SK-N-SH treated with all-trans-retinoic acid at 6 μM for 48 hours (cell line): ENCODE measurements around the gene CEACAM6.

Experiments used
- ATAC-seq: fragments of 200-7000 bp; cut with Tn5 transposase; 3 replicates; pipeline ENCODE4 v1.9.1; 2020; ENCODE audit warnings: mild to moderate bottlenecking, moderate library complexity
- ARNTL ChIP-seq: fragments of 450-650 bp; formaldehyde crosslinking; IDR thresholded peaks from 2 replicates; pipeline ENCODE4 v1.5.0; 2020; ENCODE audit warnings: low read depth, mild to moderate bottlenecking, moderate library complexity, borderline replicate concordance
- BACH2 ChIP-seq: fragments of 250-450 bp; sonication (Bioruptor Pico); IDR thresholded peaks from 2 replicates; pipeline ENCODE4 v1.9.0; 2021; ENCODE audit warnings: mild to moderate bottlenecking, borderline replicate concordance
- CREB5 ChIP-seq: fragments of 250-450 bp; sonication (Bioruptor Pico); IDR thresholded peaks from 2 replicates; pipeline ENCODE4 v1.5.1; 2020; ENCODE audit warnings: low read depth, mild to moderate bottlenecking, moderate library complexity
- CSDC2 ChIP-seq: fragments of 250-450 bp; sonication (Bioruptor Pico); IDR thresholded peaks from 2 replicates; pipeline ENCODE4 v1.5.0; 2020; ENCODE audit warnings: mild to moderate bottlenecking, moderate library complexity
- CSRNP3 ChIP-seq: fragments of 250-450 bp; sonication (Bioruptor Pico); IDR thresholded peaks from 2 replicates; pipeline ENCODE4 v1.5.1; 2021; ENCODE audit warnings: mild to moderate bottlenecking, moderate library complexity
- ESRRG ChIP-seq: fragments of 250-450 bp; sonication (Bioruptor Pico); IDR thresholded peaks from 2 replicates; pipeline ENCODE4 v1.6.1; 2021; ENCODE audit warnings: mild to moderate bottlenecking
- GLIS3 ChIP-seq: fragments of 250-450 bp; sonication (Bioruptor Pico); IDR thresholded peaks from 2 replicates; pipeline ENCODE4 v1.5.0; 2020; ENCODE audit warnings: mild to moderate bottlenecking, moderate library complexity
- ISL1 ChIP-seq: fragments of 250-450 bp; sonication (Bioruptor Pico); IDR thresholded peaks from 2 replicates; pipeline ENCODE4 v2.1.2; 2022; ENCODE audit warnings: mild to moderate bottlenecking, moderate library complexity
- OSR1 ChIP-seq: fragments of 250-450 bp; sonication (Bioruptor Pico); IDR thresholded peaks from 2 replicates; pipeline ENCODE4 v1.8.0; 2022; ENCODE audit warnings: moderate library complexity, mild to moderate bottlenecking, inconsistent platforms
- PATZ1 ChIP-seq: fragments of 250-450 bp; sonication (Bioruptor Pico); IDR thresholded peaks from 2 replicates; pipeline ENCODE4 v1.8.0; 2020; ENCODE audit warnings: mild to moderate bottlenecking, moderate library complexity, borderline replicate concordance
- POU6F1 ChIP-seq: fragments of 250-450 bp; sonication (Bioruptor Pico); IDR thresholded peaks from 2 replicates; pipeline ENCODE4 v1.8.0; 2021; ENCODE audit warnings: low read depth, mild to moderate bottlenecking, moderate library complexity, borderline replicate concordance
- PPARA ChIP-seq: fragments of 250-450 bp; sonication (Bioruptor Pico); IDR thresholded peaks from 2 replicates; pipeline ENCODE4 v1.5.0; 2020; ENCODE audit warnings: mild to moderate bottlenecking, borderline replicate concordance
- RARB ChIP-seq: fragments of 250-450 bp; sonication (Bioruptor Pico); IDR thresholded peaks from 2 replicates; pipeline ENCODE4 v1.8.0; 2021; ENCODE audit warnings: mild to moderate bottlenecking, moderate library complexity
- SNAI2 ChIP-seq: fragments of 250-450 bp; sonication (Bioruptor Pico); IDR thresholded peaks from 2 replicates; pipeline ENCODE4 v1.5.0; 2020; ENCODE audit warnings: mild to moderate bottlenecking, moderate library complexity
- TCF4 ChIP-seq: fragments of 250-450 bp; sonication (Bioruptor Pico); IDR thresholded peaks from 2 replicates; pipeline ENCODE4 v1.8.0; 2021; ENCODE audit warnings: mild to moderate bottlenecking, moderate library complexity, borderline replicate concordance
- TOX ChIP-seq: fragments of 250-450 bp; sonication (Bioruptor Pico); IDR thresholded peaks from 2 replicates; pipeline ENCODE4 v1.8.0; 2021; ENCODE audit warnings: mild to moderate bottlenecking, moderate library complexity, borderline replicate concordance
- ZFP3 ChIP-seq: fragments of 250-450 bp; sonication (Bioruptor Pico); IDR thresholded peaks from 2 replicates; pipeline ENCODE4 v1.5.0; 2020; ENCODE audit warnings: mild to moderate bottlenecking, moderate library complexity
- ZFP30 ChIP-seq: fragments of 450-650 bp; formaldehyde crosslinking; IDR thresholded peaks from 2 replicates; pipeline ENCODE4 v1.5.0; 2022; ENCODE audit warnings: mild to moderate bottlenecking, moderate library complexity
- ZNF565 ChIP-seq: fragments of 450-650 bp; formaldehyde crosslinking; conservative IDR thresholded peaks from 2 replicates; pipeline ENCODE4 v1.5.0; 2020; ENCODE audit warnings: low read depth, mild to moderate bottlenecking, moderate library complexity
- ZNF70 ChIP-seq: fragments of 450-650 bp; formaldehyde crosslinking; IDR thresholded peaks from 2 replicates; pipeline ENCODE4 v1.5.0; 2020; ENCODE audit warnings: mild to moderate bottlenecking, moderate library complexity
- ZNF8 ChIP-seq: fragments of 450-650 bp; formaldehyde crosslinking; IDR thresholded peaks from 2 replicates; pipeline ENCODE4 v1.5.0; 2020; ENCODE audit warnings: mild to moderate bottlenecking, moderate library complexity

The CEACAM6 gene

GRCh38 chr19:41808663-41809566, 53.6 kb downstream of the CEACAM6 start:
- ATAC-seq = no peak
- TF ChIP-seq RARB (CRISPR knock-in tag) = no peak
- no peak for TF ChIP-seq PPARA (CRISPR knock-in tag)
- no peak for TF ChIP-seq ZFP30 (CRISPR knock-in tag)
- TF ChIP-seq PATZ1 (CRISPR knock-in tag) = no peak
- no peak for TF ChIP-seq ZFP3 (CRISPR knock-in tag)
- no peak for TF ChIP-seq CSRNP3 (CRISPR knock-in tag)
- TF ChIP-seq CSDC2 (CRISPR knock-in tag) = no peak
- no peak for TF ChIP-seq TOX (CRISPR knock-in tag)
- no peak for TF ChIP-seq ZNF565

- TF ChIP-seq CSRNP3 (CRISPR knock-in tag) (no peak), TCF4 (CRISPR knock-in tag) (no peak), RARB (CRISPR knock-in tag) (no peak), CSDC2 (CRISPR knock-in tag) (no peak), ZFP3 (CRISPR knock-in tag) (no peak), ZNF8 (CRISPR knock-in tag) (no peak), CREB5 (no peak), ZNF565 (no peak), ZFP30 (CRISPR knock-in tag) (no peak), SNAI2 (CRISPR knock-in tag) (no peak), ARNTL (CRISPR knock-in tag) (no peak), ZNF70 (CRISPR knock-in tag) (no peak), ISL1 (no peak)
- no peak for ATAC-seq
These were observed 55.0 kb downstream of the CEACAM6 start for GRCh38 chr19:41810301-41810700.

GRCh38 chr19:41811036-41811435, 55.7 kb downstream of the CEACAM6 start:
- TF ChIP-seq RARB (CRISPR knock-in tag) (no peak), BACH2 (no peak), ZFP30 (CRISPR knock-in tag) (no peak), ESRRG (CRISPR knock-in tag) (no peak), CREB5 (no peak), ISL1 (no peak), ZNF565 (no peak), PATZ1 (CRISPR knock-in tag) (no peak), ZNF8 (CRISPR knock-in tag) (no peak), ZNF70 (CRISPR knock-in tag) (no peak), POU6F1 (no peak), TCF4 (CRISPR knock-in tag) (no peak), PPARA (CRISPR knock-in tag) (no peak), CSRNP3 (CRISPR knock-in tag) (no peak), OSR1 (CRISPR knock-in tag) (no peak), ARNTL (CRISPR knock-in tag) (no peak), GLIS3 (CRISPR knock-in tag) (no peak)
- ATAC-seq = no peak
